ENCODE results near the gene PPM1H.
A peak's percentile ranks its signal among the peaks of the same experiment; 100 is the strongest.

Gene PPM1H

DNA sequence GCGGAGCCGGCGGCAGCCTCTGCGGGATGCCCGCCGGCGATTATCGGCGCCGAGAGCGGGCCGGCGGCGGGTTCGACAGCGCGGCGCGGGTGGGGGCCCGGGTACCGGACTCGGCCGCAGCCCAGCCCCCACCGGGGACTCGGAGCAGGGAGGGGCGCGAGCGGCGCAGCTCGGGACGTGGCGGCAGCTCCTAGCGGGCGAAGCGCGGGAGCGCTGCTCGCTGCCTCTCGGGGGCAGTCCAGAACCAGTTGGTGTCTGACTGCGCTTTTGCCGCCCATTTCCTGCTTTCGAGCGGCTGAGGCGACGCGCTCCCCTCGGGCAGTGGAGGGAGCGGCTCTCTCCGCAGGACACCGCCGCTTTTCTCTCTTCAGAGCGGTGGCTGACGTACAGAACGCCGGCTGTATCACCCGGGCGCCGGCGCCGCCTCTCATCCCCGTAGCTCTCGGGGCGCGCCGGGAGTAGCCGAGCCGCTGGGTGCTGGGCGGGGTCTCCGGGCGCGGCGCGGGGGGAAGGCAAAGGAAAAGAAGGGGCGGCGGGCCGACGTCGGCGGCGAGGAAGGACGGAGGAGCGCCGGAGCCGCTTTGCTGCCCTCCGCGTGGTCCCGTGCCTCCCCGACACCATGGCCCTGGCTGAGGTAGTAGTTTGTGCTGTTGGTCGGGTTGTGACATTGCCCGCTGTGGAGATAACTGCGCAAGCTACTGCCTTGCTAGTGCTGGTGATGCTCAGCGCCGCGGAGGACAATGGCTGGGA is 331.7 kb downstream of the PPM1H start:
- peak overlapping the region; percentile 93 for H3K4me3 ChIP-seq (ENCODE audit: low read depth, low read length)
- TF ChIP-seq, protein P1, sequence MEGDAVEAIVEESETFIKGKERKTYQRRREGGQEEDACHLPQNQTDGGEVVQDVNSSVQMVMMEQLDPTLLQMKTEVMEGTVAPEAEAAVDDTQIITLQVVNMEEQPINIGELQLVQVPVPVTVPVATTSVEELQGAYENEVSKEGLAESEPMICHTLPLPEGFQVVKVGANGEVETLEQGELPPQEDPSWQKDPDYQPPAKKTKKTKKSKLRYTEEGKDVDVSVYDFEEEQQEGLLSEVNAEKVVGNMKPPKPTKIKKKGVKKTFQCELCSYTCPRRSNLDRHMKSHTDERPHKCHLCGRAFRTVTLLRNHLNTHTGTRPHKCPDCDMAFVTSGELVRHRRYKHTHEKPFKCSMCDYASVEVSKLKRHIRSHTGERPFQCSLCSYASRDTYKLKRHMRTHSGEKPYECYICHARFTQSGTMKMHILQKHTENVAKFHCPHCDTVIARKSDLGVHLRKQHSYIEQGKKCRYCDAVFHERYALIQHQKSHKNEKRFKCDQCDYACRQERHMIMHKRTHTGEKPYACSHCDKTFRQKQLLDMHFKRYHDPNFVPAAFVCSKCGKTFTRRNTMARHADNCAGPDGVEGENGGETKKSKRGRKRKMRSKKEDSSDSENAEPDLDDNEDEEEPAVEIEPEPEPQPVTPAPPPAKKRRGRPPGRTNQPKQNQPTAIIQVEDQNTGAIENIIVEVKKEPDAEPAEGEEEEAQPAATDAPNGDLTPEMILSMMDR (IDR thresholded peaks at IDR 0.05; ENCODE audit: low read depth, low read length): peak; percentile 29; the same call in 1 of the 2 replicates

DNA sequence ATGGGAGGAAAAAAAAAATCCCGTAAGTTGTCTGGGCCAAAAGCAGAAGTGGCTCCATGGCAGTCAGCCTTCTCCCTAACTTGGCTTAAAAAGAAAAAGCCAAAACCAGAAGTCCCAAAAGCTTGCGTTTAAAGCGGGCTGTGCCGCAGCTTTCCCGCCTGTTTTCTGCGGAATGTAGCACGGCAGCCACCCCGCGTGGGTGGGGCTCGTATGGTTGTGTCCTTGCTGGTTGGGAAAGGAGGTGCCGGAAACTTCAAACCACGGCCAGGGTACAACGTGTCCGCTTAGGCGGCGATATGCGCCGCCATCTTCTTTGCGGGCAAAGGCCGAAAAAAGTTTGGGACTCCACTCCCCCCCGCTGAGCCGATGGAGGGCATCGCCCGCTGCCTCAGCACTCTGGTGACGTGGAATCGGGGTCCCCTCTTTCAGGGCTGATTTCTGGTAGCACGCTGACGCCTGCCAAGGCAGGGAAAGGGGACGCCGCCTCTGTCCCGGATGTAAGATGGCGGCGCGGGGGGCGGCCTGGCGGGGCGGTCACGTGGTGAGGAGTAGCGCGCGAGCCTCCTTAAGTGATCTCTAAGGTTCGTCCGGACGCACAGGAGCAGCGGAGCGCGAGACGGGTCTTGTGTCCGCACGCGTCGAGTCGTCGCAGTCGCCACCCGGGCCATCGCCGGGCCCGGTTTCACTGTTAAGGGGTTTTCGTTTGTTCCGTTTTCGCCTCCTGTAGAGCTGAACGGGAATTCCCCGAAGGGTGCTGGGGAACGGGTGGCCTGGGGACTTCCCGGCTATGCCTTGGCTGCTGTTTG is 332.5 kb downstream of the PPM1H start:
- H3K4me3 ChIP-seq (ENCODE audit: low read depth, low read length): peak overlapping the region; percentile 93
- TF ChIP-seq, protein P1 (IDR thresholded peaks at IDR 0.05; ENCODE audit: low read depth, low read length): no peak

DNA sequence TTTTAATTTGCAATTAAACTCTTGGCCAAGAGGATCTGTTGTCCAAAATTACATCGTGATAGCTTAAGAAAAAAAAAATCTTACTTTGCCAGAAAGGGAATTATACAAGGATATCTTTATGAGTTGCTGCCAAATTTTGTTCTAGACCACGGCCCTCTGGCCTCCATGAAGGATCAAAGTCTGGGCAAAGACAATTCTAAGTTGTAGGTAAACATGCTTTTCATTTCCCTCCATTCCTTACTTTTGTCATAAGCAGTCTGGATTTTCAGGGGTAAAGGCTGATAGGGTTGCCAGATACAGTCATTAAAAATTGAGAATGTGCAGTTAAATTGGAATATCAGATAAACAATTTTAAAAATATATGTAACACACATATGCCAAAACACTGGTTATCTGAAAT is 333.2 kb downstream of the PPM1H start:
- peak overlapping the region; percentile 93 for H3K4me3 ChIP-seq (ENCODE audit: low read depth, low read length)
- TF ChIP-seq, protein P1 (IDR thresholded peaks at IDR 0.05; ENCODE audit: low read depth, low read length): no peak

DNA sequence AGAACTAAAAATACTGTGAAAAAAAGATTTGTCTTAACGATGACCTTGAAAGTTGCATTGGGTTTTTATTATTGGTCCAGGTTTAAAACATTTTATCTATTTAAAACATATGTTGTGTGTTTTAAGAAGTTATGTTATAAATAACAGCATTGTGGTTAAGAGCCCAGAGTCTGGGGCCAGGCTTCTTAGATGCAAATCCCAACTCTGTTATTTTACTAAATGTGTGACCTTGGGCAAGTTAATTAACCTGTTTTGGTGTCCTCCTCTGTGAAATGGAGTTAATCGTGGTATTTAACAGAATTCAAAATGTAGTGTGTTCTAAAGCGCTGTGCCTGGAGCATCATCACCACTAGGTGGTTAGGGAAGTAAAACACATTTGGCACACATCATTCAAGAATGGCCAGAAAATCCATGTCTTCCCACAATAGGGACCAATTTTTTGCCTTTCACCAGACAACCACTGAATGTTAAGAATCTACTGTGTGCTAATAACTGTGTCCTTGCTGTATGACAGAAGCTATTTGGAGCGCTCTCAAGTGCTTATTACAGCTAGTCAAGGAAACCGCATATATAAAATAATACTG is 335.0 kb downstream of the PPM1H start:
- TF ChIP-seq, protein P1 (IDR thresholded peaks at IDR 0.05; ENCODE audit: low read depth, low read length): no peak

DNA sequence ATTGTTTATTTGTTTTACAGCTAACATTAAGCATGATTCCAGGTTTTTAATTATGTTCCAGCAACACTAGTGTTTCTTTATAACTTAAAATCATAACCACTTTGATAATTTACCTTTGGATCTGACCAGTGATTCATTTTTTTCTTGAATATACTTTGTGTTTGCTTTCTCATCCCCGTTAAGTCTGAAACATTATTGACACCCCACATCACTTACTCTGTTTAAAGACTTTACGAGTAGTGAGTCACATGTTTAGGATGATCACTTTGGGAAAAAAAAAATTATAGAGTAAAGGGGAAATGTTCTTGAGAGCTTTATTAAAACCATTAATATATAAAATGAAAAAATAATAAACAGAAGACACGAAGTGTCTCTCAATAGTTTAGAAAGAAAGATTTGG is 336.1 kb downstream of the PPM1H start:
- H3K4me3 ChIP-seq (ENCODE audit: low read depth, low read length): no peak overlapping the region
- TF ChIP-seq, protein P1 (IDR thresholded peaks at IDR 0.05; ENCODE audit: low read depth, low read length): no peak

More for the DNA sequence above, 335.0 kb downstream of the PPM1H start:
- H3K4me3 ChIP-seq (ENCODE audit: low read depth, low read length): no peak overlapping the region

DNA sequence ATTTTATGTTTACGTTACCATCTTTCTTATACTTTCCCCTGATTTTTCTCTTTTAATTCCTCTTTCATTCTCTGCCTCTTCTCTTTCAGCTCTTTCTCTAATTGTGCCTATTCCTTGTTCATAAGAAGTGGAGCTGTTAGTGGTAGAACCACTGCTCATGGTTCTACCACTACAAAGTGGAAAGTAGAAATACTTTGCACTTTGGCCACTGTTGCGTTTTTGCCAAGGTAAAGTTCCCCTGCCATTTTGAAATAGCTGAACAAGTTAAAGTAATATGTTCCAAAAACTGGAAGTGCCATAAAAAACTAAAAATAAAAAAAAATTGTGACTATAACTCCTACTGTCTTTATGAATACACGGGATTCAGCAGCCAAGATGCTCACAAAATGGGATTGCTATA is 337.7 kb downstream of the PPM1H start:
- TF ChIP-seq, protein P1 (IDR thresholded peaks at IDR 0.05; ENCODE audit: low read depth, low read length): no peak
- H3K4me3 ChIP-seq (ENCODE audit: low read depth, low read length): no peak overlapping the region
